Epithelial cell of esophagus (primary cell): ENCODE results near the gene STK24.

Experiments
- DNase-seq: peaks from one replicate; pipeline ENCODE4 v3.0.0; 2010; ENCODE audit warnings: low read depth
- H3K4me3 ChIP-seq: 2 replicates; pipeline ENCODE4 v1.5.1; 2011; ENCODE audit warnings: mild to moderate bottlenecking, low read length, control low read depth
- TF ChIP-seq, protein P1 (sequence below): IDR thresholded peaks from 2 replicates; pipeline ENCODE4 v1.5.1; 2011; ENCODE audit warnings: low read depth, mild to moderate bottlenecking, low read length, control low read depth, inconsistent platforms; ENCODE audit not compliant: insufficient read depth; ENCODE audit errors: missing control alignments

The STK24 gene

DNA sequence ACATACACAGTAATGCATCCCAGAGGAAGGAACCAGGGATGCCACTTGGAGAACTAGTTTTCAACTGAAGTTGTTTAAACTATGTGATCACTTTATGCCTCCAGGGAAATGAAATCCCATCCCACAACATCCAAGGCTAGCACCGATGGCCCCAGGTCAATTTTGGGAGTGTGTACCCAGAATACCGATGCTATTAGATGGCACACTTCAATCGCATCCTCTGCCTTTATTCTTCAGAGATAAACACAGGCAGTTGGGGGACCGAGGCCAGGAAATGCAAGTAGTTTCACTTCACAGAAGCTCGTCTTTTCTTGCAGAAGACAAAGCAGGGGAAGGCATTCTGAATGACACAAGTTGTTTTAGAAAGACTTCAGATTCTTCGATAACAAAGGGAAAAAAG, 13.8 kb downstream of the STK24 start:
- H3K4me3 ChIP-seq = no peak overlapping the region
- TF ChIP-seq, protein P1, sequence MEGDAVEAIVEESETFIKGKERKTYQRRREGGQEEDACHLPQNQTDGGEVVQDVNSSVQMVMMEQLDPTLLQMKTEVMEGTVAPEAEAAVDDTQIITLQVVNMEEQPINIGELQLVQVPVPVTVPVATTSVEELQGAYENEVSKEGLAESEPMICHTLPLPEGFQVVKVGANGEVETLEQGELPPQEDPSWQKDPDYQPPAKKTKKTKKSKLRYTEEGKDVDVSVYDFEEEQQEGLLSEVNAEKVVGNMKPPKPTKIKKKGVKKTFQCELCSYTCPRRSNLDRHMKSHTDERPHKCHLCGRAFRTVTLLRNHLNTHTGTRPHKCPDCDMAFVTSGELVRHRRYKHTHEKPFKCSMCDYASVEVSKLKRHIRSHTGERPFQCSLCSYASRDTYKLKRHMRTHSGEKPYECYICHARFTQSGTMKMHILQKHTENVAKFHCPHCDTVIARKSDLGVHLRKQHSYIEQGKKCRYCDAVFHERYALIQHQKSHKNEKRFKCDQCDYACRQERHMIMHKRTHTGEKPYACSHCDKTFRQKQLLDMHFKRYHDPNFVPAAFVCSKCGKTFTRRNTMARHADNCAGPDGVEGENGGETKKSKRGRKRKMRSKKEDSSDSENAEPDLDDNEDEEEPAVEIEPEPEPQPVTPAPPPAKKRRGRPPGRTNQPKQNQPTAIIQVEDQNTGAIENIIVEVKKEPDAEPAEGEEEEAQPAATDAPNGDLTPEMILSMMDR = no peak
- DNase-seq = no peak

- no peak for DNase-seq
These were observed 17.7 kb downstream of the STK24 start for GRCh38 chr13:98559169-98559568.

DNA sequence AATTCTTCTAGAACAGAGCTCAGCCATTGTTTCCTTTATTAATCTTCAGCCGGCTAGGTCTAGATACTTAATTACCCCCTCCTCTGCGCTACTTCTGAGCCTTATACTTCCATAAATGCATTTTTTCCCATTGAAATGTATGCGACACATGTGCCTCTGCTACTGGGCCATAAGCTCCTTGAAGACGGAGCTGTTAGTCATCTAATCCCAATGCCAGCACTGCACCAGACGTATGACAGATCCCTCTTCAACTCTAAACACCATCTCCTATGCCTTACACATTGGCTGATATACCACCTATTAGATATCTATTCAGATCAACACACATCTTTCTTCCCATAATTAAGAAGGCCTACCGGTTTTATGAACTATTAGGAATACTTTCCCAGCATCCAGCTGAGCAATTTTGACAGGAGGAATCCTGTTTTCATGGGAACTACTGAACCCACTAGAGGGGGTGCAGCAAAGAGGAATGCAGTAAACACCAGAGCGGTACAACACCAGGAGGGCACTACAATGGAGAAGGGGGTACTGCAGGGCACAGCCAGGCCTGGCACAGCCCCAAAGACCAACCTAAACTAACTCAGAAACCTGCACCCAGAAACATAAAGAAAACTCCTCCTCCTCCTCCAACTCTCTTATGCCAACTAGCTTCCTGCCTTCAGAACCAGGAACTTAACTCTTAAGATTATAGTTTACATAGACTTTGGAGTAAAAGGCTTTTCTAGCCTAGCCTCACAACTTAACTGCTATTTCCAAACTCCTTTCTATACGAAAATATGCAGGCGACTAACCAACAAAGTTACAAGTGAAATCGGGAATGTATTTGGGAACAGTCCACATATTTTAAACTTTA, 18.7 kb downstream of the STK24 start:
- TF ChIP-seq, protein P1 = no peak
- DNase-seq = peak; percentile 56
- no peak overlapping the region for H3K4me3 ChIP-seq

More at GRCh38 chr13:98559169-98559568, 17.7 kb downstream of the STK24 start:
- H3K4me3 ChIP-seq = no peak overlapping the region
- TF ChIP-seq, protein P1 = no peak

DNA sequence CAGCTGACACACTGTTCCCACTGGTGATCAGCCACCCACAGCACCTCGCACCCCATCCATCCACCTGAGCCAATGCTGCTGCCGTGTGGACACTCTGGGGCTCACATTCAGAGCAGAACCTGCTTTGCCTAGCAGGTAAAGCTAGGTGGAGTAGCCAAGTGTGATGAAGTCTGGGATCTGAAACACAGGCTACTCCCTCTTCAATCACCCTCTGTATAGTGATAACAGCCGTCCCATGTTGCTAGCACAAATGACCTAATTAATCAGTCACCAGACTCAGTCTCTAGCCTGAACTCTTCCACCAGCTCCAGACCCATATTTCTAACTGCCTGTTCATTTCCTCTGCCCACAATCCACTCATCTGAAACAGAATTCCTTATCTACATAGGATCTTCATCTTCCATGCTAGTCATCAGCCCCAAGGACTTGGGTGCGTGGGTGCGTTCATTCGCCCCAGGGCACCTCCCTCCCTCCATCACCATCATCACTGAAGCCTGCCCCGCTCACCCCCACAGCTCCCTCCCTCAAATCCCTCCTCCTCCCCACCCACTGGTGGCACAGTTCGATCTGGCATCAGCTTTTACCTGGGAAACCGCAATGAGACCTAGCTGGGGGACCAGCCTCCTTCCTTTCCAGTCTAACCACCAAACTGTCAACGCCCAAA, 19.8 kb downstream of the STK24 start:
- peak; percentile 29 for DNase-seq

DNA sequence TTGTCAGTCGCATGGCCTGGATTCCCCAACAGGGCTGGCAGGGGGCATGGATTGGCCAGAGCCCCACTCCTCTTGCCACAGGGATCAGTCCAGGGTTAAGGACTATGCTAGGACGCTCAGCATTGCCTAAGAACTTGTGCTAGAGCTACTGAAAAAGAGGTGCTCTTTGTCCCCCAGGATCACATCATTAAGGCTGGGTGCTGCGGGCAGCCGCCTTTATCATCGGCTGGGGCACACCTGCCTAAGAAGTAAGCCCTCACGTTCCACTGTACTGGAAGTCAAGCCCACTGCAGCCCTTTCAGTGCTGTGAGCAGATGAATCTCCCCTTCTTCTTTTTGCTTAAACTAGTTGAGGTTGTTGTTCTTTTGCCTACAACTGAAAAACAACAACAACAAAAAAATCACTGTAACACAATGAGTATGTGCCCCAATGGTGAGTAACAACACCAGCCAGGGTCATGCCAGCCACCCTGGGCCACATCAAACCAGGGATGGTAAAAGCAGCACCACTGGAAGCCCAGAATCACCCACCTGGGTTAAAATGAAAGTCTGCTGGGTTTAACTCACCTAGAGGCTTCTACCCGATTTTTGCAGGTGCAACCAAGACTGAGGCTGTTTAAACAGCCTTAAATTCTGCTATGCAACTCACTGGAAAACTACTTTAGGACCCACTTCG, 20.6 kb downstream of the STK24 start:
- no peak overlapping the region for H3K4me3 ChIP-seq
- no peak for DNase-seq
- TF ChIP-seq, protein P1 = no peak

More for the DNA sequence above, 19.8 kb downstream of the STK24 start:
- no peak overlapping the region for H3K4me3 ChIP-seq
- TF ChIP-seq, protein P1 = peak; percentile 27

GRCh38 chr13:98549728-98550317, 27.1 kb downstream of the STK24 start:
- H3K4me3 ChIP-seq = no peak overlapping the region
- peak; percentile 55 for DNase-seq
- TF ChIP-seq, protein P1 = no peak
